Measurements from ENCODE around the gene PPP1R10. TPM values are rescaled to one million over a fixed set of nuclear protein-coding genes. Genes with fewer than 3 reads are reported as not detected.

PPP1R10 gene
- total and polyA plus RNA-seq, 2 of the 13 experiments (the other 11 are each of a cell fraction or from before 2014, with no cell fraction given): 26.3 to 38.4 TPM

GRCh38 chr6:30654798-30655742, 38.0 kb upstream of the PPP1R10 start (continued):
- TF ChIP-seq ZHX2 (IDR thresholded peaks at IDR 0.05; ENCODE audit: low read depth) (peak; percentile 86), ZHX2 (CRISPR knock-in tag; IDR thresholded peaks at IDR 0.05; ENCODE audit: borderline replicate concordance) (no peak), ZNF841 (CRISPR knock-in tag; IDR thresholded peaks at IDR 0.05; ENCODE audit: borderline replicate concordance) (no peak), ZNF710 (CRISPR knock-in tag; IDR thresholded peaks at IDR 0.05; ENCODE audit: borderline replicate concordance) (peak; percentile 100), REXO4 (CRISPR knock-in tag; IDR thresholded peaks at IDR 0.05; ENCODE audit: borderline replicate concordance) (0 out of 2 replicates have a peak, but pooled peaks have one; percentile 11), ATF1 (CRISPR knock-in tag; IDR thresholded peaks at IDR 0.05) (peak; percentile 60; the same call in 1 of the 2 replicates), TBX2 (CRISPR knock-in tag; IDR thresholded peaks at IDR 0.05; ENCODE audit: borderline replicate concordance) (peak; percentile 93), ZFP1 (CRISPR knock-in tag; IDR thresholded peaks at IDR 0.05) (peak; percentile 93; the same call in 1 of the 2 replicates), ARID3A (IDR thresholded peaks at IDR 0.05; ENCODE audit: low read depth, low read length) (no peak), ERF (CRISPR knock-in tag; IDR thresholded peaks at IDR 0.05) (peak; percentile 93), DPF2 (CRISPR knock-in tag; IDR thresholded peaks at IDR 0.05; ENCODE audit: borderline replicate concordance, low read depth) (peak; percentile 96), EP300 (IDR thresholded peaks at IDR 0.05; ENCODE audit: low read depth in 2 of 2, low read length in 2 of 2) (peak in 1 of 2 experiments; percentile 67; a peak in 2 of 4 replicates), EP300 (CRISPR knock-in tag; IDR thresholded peaks at IDR 0.05; ENCODE audit: borderline replicate concordance) (peak; percentile 66; the same call in 1 of the 2 replicates), ZNF547 (CRISPR knock-in tag; IDR thresholded peaks at IDR 0.05) (peak; percentile 84), GATAD2A (CRISPR knock-in tag; IDR thresholded peaks at IDR 0.05) (peak; percentile 99), SMC3 (IDR thresholded peaks at IDR 0.05; ENCODE audit: low read length) (peak; percentile 22; the same call in 1 of the 2 replicates), ZNF740 (CRISPR knock-in tag; IDR thresholded peaks at IDR 0.05) (no peak), ZNF337 (CRISPR knock-in tag; IDR thresholded peaks at IDR 0.05; ENCODE audit: borderline replicate concordance, low read depth) (peak; percentile 90; the same call in 1 of the 2 replicates)
